CD14-positive monocyte (primary cell): ENCODE results near the gene BACE2. TPM values are rescaled to one million over a fixed set of nuclear protein-coding genes. Genes with fewer than 3 reads are reported as not detected.

Source experiments
- DNase-seq, 3 donors: peaks; one replicate each; pipeline ENCODE4 v3.0.0-alpha.2; 2011 to 2022
- H2AFZ ChIP-seq: 2 replicates; pipeline ENCODE4 v1.6.0; 2012; ENCODE audit warnings: mild to moderate bottlenecking, low read depth, low read length, inconsistent platforms; ENCODE audit not compliant: insufficient read depth, poor library complexity, severe bottlenecking
- H3K27ac ChIP-seq, 2 donors: 1 replicate in 1 of 2; 2 replicates in 1 of 2; pipeline ENCODE4 v1.5.1; 2012 to 2013; ENCODE audit warnings: low read length in 2 of 2, control low read depth in 1 of 2, inconsistent platforms in 1 of 2, low read depth in 1 of 2, mild to moderate bottlenecking in 1 of 2
- H3K27me3 ChIP-seq, 2 donors: one replicate each; pipeline versions ENCODE4 v1.6.0 to v1.6.1; 2011 to 2013; ENCODE audit warnings: low read length in 2 of 2; ENCODE audit not compliant: control insufficient read depth in 2 of 2, insufficient read depth in 2 of 2
- H3K36me3 ChIP-seq, 2 donors: replicated peaks in 1 of 2; 1 replicate in 1 of 2; 2 replicates in 1 of 2; pipeline versions ENCODE4 v1.5.1 to v1.6.1; 2012 to 2013; ENCODE audit warnings: low read length in 2 of 2, control low read depth in 1 of 2, inconsistent platforms in 1 of 2, mild to moderate bottlenecking in 1 of 2; ENCODE audit not compliant: insufficient read depth in 2 of 2, control insufficient read depth in 1 of 2
- H3K4me1 ChIP-seq, 2 donors: 1 replicate in 1 of 2; 2 replicates in 1 of 2; pipeline versions ENCODE4 v1.5.1 to v1.6.1; 2012 to 2013; ENCODE audit warnings: low read length in 2 of 2, control low read depth in 1 of 2, inconsistent platforms in 1 of 2, mild to moderate bottlenecking in 1 of 2, moderate library complexity in 1 of 2; ENCODE audit not compliant: insufficient read depth in 2 of 2, control insufficient read depth in 1 of 2
- H3K4me2 ChIP-seq: replicated peaks from 2 replicates; pipeline ENCODE3; 2012; ENCODE audit warnings: low read length, moderate library complexity, mild to moderate bottlenecking; ENCODE audit not compliant: poor library complexity, severe bottlenecking; ENCODE audit errors: extremely low read depth
- H3K4me3 ChIP-seq, 3 experiments: fragments of 200-600 bp in 1 of 3; sonication (generic) in 1 of 3; replicated peaks in 1 of 3; 1 replicate in 2 of 3; 2 replicates in 1 of 3; pipeline ENCODE4 v1.5.1; 2011 to 2013; ENCODE audit warnings: low read length in 3 of 3, mild to moderate bottlenecking in 3 of 3, control low read depth in 2 of 3, low read depth in 2 of 3, inconsistent platforms in 1 of 3, moderate library complexity in 1 of 3
- H3K79me2 ChIP-seq: 2 replicates; pipeline ENCODE4 v1.6.0; 2012; ENCODE audit warnings: mild to moderate bottlenecking, control low read depth, inconsistent platforms, low read length, moderate library complexity; ENCODE audit not compliant: insufficient read depth
- H3K9ac ChIP-seq: 2 replicates; pipeline ENCODE4 v1.6.0; 2017; ENCODE audit warnings: low read length, mild to moderate bottlenecking; ENCODE audit not compliant: insufficient read depth, poor library complexity, severe bottlenecking
- H3K9me3 ChIP-seq, 2 donors: replicated peaks in 1 of 2; 1 replicate in 1 of 2; 2 replicates in 1 of 2; pipeline versions ENCODE4 v1.5.1 to v1.6.1; 2012 to 2013; ENCODE audit warnings: low read length in 2 of 2, control low read depth in 1 of 2; ENCODE audit not compliant: control insufficient read depth in 1 of 2, insufficient read depth in 1 of 2
- H4K20me1 ChIP-seq: 2 replicates; pipeline ENCODE4 v1.6.0; 2012; ENCODE audit warnings: mild to moderate bottlenecking, low read length, control low read depth, moderate library complexity; ENCODE audit not compliant: insufficient read depth
- H3K27ac Mint-ChIP-seq, 7 donors: one replicate each; pipeline ENCODE4 v1.8.0; 2020; ENCODE audit warnings: mild to moderate bottlenecking in 7 of 7, mixed read lengths in 7 of 7, moderate library complexity in 6 of 7, inconsistent platforms in 2 of 7
- H3K27me3 Mint-ChIP-seq, 3 donors: one replicate each; pipeline ENCODE4 v1.8.0; 2021 to 2022; ENCODE audit warnings: low read depth in 3 of 3, mild to moderate bottlenecking in 3 of 3, mixed read lengths in 3 of 3, moderate library complexity in 3 of 3, inconsistent platforms in 1 of 3
- H3K36me3 Mint-ChIP-seq, 2 donors: one replicate each; pipeline ENCODE4 v1.8.0; 2020; ENCODE audit warnings: mixed read lengths in 2 of 2, inconsistent platforms in 1 of 2, mild to moderate bottlenecking in 1 of 2
- H3K4me1 Mint-ChIP-seq: one replicate; pipeline ENCODE4 v1.8.0; 2020; ENCODE audit warnings: mild to moderate bottlenecking, mixed read lengths
- H3K4me3 Mint-ChIP-seq, 2 donors: one replicate each; pipeline ENCODE4 v1.8.0; 2020; ENCODE audit warnings: mild to moderate bottlenecking in 2 of 2, mixed read lengths in 2 of 2, moderate library complexity in 1 of 2
- H3K9me3 Mint-ChIP-seq, 7 donors: one replicate each; pipeline ENCODE4 v1.8.0; 2020 to 2022; ENCODE audit warnings: mixed read lengths in 7 of 7, mild to moderate bottlenecking in 6 of 7, moderate library complexity in 6 of 7, inconsistent platforms in 2 of 7
- CTCF ChIP-seq: fragments of 200-600 bp; IDR thresholded peaks from one replicate; pipeline ENCODE4 v1.8.0; 2022; ENCODE audit warnings: antibody characterized with exemption, mild to moderate bottlenecking
- WGBS: methylation state at CpG from one replicate; pipeline ENCODE4 v1.1.5; 2013; ENCODE audit warnings: missing lambda C conversion rate; ENCODE audit not compliant: insufficient coverage; 5-methylcytosine and 5-hydroxymethylcytosine counted together
- intact Hi-C, 2 donors: fragments of 100-400 bp; cut with micrococcal nuclease; formaldehyde crosslinking; loops; one replicate each; pipeline versions ENCODE4 v1.15.0 to v1.15.1; 2023
- polyA plus RNA-seq, 3 donors: library from polyadenylated mRNA; depleted of rRNA in 1 of 3; unstranded in 2 of 3; stranded (reverse) in 1 of 3; fragments of 300-500 nt in 2 of 3; fragments of >200 nt in 1 of 3; fragmentation: Illumina TruSeq in 2 of 3; gene quantifications; 1 replicate in 2 of 3; 2 replicates in 1 of 3; pipeline ENCODE4 v1.2.3, GENCODE V29; 2012 to 2021

BACE2 gene
- polyA plus RNA-seq, 3 donors = 0.05 to 0.26 TPM; not detected in 1

- no peak overlapping the region for H3K4me2 ChIP-seq
- H2AFZ ChIP-seq = no peak overlapping the region
- peak overlapping the region; percentile 28 to 62 for H3K4me3 Mint-ChIP-seq
Observed at GRCh38 chr21:41169258-41169576, 1.3 kb downstream of the BACE2 start.

DNA sequence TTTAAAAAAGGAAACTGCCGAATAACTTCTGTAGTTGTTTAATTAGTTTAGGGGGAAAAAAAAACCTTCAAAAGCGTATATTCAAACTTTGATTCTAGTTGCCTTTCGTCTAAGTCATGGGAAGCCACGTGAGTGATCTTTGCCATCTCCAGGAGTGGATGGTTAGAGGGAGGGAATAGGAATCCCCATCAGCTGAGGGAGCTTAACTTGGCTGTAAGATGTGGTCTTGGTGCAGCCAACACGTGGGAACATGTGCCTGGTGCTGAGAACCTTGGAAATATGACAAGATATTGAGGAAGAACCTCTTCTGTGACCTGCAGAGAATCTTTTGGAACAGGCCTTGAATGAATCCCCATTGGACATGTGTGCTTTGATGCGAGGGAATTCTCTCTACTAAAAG is 1.7 kb downstream of the BACE2 start:
- H3K4me1 ChIP-seq = peaks cover 7 to 13% of the 10 kb centered on the region in 2 donors
- DNase-seq = no peak
- H4K20me1 ChIP-seq = no peaks in the 10 kb centered on the region
- Mint-ChIP-seq H3K27me3 (peaks cover 46 to 61% (median 57%) of the 10 kb centered on the region in 3 donors), H3K9me3 (peaks cover 0 to 7% (median 0%) of the 10 kb centered on the region in 7 donors), H3K4me1 (peaks cover 6% of the 10 kb centered on the region), H3K27ac (peak overlapping the region in 2 of 7 donors; percentile 40 to 42), H3K4me3 (peak overlapping the region in 1 of 2 donors; percentile 62), H3K36me3 (no peaks in the 10 kb centered on the region)
- intact Hi-C loops = no loop called here
- no peak overlapping the region for H3K27ac ChIP-seq
- peaks cover 0 to 3% of the 10 kb centered on the region in 2 donors for H3K9me3 ChIP-seq
- no peak overlapping the region for H2AFZ ChIP-seq
- no peak overlapping the region for H3K9ac ChIP-seq
- H3K36me3 ChIP-seq = no peaks in the 10 kb centered on the region
- WGBS = 74% methylated on average over 3 of the region's 6 CpGs
- no peaks in the 10 kb centered on the region for H3K79me2 ChIP-seq
- TF ChIP-seq CTCF = no peak
- H3K27me3 ChIP-seq = peaks cover 46 to 59% of the 10 kb centered on the region in 2 donors
- no peak overlapping the region for H3K4me2 ChIP-seq
- no peak overlapping the region for H3K4me3 ChIP-seq

More at GRCh38 chr21:41169258-41169576, 1.3 kb downstream of the BACE2 start:
- Mint-ChIP-seq H3K9me3 (peaks cover 0 to 7% (median 0%) of the 10 kb centered on the region in 7 donors), H3K4me1 (peaks cover 6% of the 10 kb centered on the region), H3K27ac (no peak overlapping the region), H3K36me3 (no peaks in the 10 kb centered on the region), H3K27me3 (peaks cover 46 to 63% (median 57%) of the 10 kb centered on the region in 3 donors)
- H3K4me1 ChIP-seq = peaks cover 7 to 13% of the 10 kb centered on the region in 2 donors
- H3K9me3 ChIP-seq = peaks cover 0 to 3% of the 10 kb centered on the region in 2 donors
- intact Hi-C loops = no loop called here
- H3K27me3 ChIP-seq = peaks cover 46 to 59% of the 10 kb centered on the region in 2 donors
- no peaks in the 10 kb centered on the region for H4K20me1 ChIP-seq
- H3K4me3 ChIP-seq = no peak overlapping the region
- H3K9ac ChIP-seq = no peak overlapping the region
- no peak overlapping the region for H3K27ac ChIP-seq
- DNase-seq = no peak
- no peaks in the 10 kb centered on the region for H3K79me2 ChIP-seq
- no peak for TF ChIP-seq CTCF
- WGBS = no CpG with 5 or more reads among the region's 3 CpGs
- no peaks in the 10 kb centered on the region for H3K36me3 ChIP-seq
